Memory B cell (primary cell): ENCODE data around the gene POLN.

Experiments
- ATAC-seq: fragments of 150-1000 bp; cut with Tn5 transposase; 2 replicates; pipeline ENCODE4 v1.10.0; 2021; ENCODE audit warnings: low read depth, mild to moderate bottlenecking, moderate library complexity
- DNase-seq, 2 donors: peaks; one replicate each; pipeline ENCODE4 v3.0.0; 2022; ENCODE audit warnings: low spot score in 2 of 2
- H3K27ac Mint-ChIP-seq: one replicate; pipeline ENCODE4 v1.8.0; 2022; ENCODE audit warnings: mild to moderate bottlenecking, moderate library complexity, mixed read lengths
- H3K27me3 Mint-ChIP-seq: one replicate; pipeline ENCODE4 v1.8.0; 2022; ENCODE audit warnings: mixed read lengths
- H3K36me3 Mint-ChIP-seq: one replicate; pipeline ENCODE4 v1.8.0; 2022; ENCODE audit warnings: mild to moderate bottlenecking, mixed read lengths
- H3K4me1 Mint-ChIP-seq: one replicate; pipeline ENCODE4 v1.8.0; 2022; ENCODE audit warnings: mixed read lengths
- H3K4me3 Mint-ChIP-seq: one replicate; pipeline ENCODE4 v1.8.0; 2022; ENCODE audit warnings: mild to moderate bottlenecking, moderate library complexity, mixed read lengths
- H3K9me3 Mint-ChIP-seq: one replicate; pipeline ENCODE4 v1.8.0; 2022; ENCODE audit warnings: mixed read lengths

POLN gene

DNA sequence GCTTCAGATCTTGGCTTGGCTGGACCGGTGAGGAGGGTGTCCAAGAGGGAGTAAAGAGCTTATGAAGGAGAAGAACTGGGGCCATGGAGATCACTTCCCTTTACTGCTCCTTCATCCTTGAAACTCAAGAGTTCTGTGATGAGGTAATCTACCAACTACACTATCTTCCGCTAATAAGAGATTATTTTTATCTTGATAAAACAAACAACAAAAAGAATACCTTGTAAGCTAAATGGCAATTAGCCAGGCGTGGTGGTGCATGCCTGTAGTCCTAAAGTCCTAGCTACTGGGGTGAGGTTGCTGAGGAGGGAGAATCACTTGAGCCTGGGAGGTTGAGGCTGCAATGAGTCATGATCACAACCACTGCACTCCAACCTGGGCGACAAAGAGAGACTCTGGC lies 47.4 kb downstream of the POLN start:
- H3K27me3 Mint-ChIP-seq = no peaks in the 10 kb centered on the region
- H3K9me3 Mint-ChIP-seq = no peaks in the 10 kb centered on the region
- DNase-seq = no peak
- no peak for ATAC-seq
- peaks cover 4% of the 10 kb centered on the region for H3K36me3 Mint-ChIP-seq
- no peaks in the 10 kb centered on the region for H3K4me1 Mint-ChIP-seq
- no peak overlapping the region for H3K4me3 Mint-ChIP-seq
- H3K27ac Mint-ChIP-seq = no peak overlapping the region

DNA sequence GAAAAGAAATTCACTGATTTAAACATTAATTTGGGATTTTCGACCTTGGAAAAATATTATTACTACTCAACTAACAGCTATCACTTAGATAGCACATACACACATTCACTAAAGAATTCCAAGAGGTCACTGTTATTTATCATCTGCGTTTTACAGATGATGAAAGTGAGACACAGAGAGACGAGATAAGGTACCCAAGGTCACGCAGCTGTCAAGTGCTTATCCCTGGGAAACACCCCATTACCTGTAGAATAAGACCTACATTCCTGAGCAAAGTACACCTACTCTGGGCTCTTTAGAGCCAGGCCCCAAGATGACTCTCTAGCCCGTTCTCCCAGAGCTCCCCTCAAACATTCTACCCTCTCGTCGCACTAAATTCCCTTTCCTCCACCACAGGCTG lies 48.6 kb downstream of the POLN start:
- H3K4me3 Mint-ChIP-seq = no peak overlapping the region
- H3K36me3 Mint-ChIP-seq = peaks cover 4% of the 10 kb centered on the region
- no peaks in the 10 kb centered on the region for H3K4me1 Mint-ChIP-seq
- peaks cover 3% of the 10 kb centered on the region for H3K9me3 Mint-ChIP-seq
- ATAC-seq (no peak), DNase-seq (no peak)
- no peak overlapping the region for H3K27ac Mint-ChIP-seq
- H3K27me3 Mint-ChIP-seq = no peaks in the 10 kb centered on the region

DNA sequence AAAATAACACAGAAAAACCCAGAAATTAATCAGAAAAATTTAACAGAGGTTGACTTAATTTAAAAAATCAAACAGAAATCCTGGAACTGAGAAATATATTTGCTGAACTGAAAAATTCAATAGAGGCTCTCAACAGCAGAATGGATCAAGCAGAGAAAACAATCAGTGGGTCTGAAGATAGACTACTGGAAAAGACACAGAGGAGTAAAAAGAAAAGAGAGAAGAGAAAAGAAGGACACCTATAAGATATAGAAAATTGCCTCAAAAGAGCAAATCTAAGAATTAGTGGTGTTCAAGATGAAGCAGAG lies 55.1 kb downstream of the POLN start:
- peaks cover 16% of the 10 kb centered on the region for H3K9me3 Mint-ChIP-seq

DNA sequence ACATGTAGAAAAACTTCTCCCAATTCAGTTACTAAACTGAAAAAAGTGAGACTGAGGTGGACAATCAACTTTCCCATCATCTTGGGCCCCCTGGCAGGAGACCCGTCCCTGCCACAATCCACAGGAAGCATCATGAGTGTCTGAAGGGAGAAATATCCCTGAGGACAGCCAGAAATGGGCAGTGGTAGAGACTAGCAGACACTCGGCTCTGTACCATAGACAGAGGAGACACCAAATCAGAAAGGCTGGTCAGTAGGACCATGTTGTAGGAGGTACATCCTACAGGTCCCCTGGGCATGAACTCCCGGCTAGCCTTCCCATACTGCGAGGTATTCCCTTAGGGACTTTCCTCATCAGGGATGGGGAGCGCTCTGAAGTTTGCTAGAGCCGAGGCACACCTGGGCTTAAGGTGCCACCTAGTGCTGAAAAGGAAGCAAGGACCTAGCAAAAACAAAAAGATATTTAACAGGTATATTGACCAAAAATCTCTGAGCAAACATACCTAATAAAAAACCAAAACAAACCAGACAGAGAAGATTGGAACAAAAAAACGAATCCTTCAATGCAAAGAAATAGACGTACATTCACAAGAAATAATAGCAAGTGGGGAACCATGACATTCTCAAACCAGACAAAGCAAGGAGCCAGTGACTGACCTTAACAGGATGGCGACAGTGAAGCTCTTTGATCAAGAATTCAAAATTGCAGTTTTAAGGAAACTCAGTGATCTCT lies 55.6 kb downstream of the POLN start:
- Mint-ChIP-seq H3K4me1 (no peaks in the 10 kb centered on the region), H3K27ac (no peak overlapping the region), H3K4me3 (no peak overlapping the region), H3K36me3 (peaks cover 19% of the 10 kb centered on the region), H3K27me3 (no peaks in the 10 kb centered on the region), H3K9me3 (peaks cover 16% of the 10 kb centered on the region)
- ATAC-seq (no peak), DNase-seq (no peak)

More for the DNA sequence above, 55.1 kb downstream of the POLN start:
- H3K4me3 Mint-ChIP-seq = no peak overlapping the region
- no peak for DNase-seq
- ATAC-seq = no peak
- no peak overlapping the region for H3K27ac Mint-ChIP-seq
- H3K36me3 Mint-ChIP-seq = peaks cover 17% of the 10 kb centered on the region
- no peaks in the 10 kb centered on the region for H3K4me1 Mint-ChIP-seq
- no peaks in the 10 kb centered on the region for H3K27me3 Mint-ChIP-seq

DNA sequence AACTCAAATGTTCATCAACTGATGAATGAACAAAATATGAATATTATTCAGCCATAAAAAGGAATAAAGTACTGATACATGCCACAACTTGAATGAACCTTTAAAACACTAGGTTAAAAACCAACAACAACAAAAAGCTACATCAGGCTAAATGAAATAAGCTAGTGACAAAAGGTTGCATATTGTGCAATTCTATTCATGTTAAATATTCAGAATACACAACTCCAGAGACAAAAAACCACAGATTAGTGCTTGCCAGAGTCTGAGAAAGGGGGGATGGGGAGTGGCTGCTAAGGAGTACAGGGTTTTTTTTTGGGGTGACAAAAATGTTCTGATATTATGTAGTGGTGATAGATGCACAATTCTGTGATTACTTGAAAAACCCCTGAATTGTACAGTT lies 58.5 kb downstream of the POLN start:
- Mint-ChIP-seq H3K27ac (no peak overlapping the region), H3K36me3 (peaks cover 19% of the 10 kb centered on the region), H3K4me1 (no peaks in the 10 kb centered on the region), H3K9me3 (peaks cover 13% of the 10 kb centered on the region), H3K27me3 (no peaks in the 10 kb centered on the region), H3K4me3 (no peak overlapping the region)
- no peak for ATAC-seq
- DNase-seq = no peak

DNA sequence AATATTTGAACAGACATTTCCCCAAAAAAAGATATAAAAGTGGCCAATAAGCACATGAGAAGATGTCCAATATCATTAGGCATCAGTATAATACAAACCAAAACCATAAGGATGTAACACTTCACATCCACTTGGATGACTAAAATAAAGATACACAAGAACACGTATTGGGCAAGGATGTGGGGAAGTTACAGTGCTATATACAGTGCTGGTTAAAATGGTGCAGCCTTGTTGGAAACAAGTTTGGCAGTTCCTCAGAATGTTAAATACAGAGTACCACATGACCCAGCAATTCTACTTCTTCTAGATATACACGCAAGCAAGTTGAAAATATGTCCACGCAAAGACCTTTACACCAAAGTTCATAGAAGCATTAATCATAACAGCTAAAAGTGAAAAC lies 58.9 kb downstream of the POLN start:
- Mint-ChIP-seq H3K4me3 (no peak overlapping the region), H3K36me3 (peaks cover 19% of the 10 kb centered on the region), H3K4me1 (no peaks in the 10 kb centered on the region), H3K27me3 (no peaks in the 10 kb centered on the region), H3K9me3 (peaks cover 13% of the 10 kb centered on the region), H3K27ac (no peak overlapping the region)
- DNase-seq (no peak), ATAC-seq (no peak)

DNA sequence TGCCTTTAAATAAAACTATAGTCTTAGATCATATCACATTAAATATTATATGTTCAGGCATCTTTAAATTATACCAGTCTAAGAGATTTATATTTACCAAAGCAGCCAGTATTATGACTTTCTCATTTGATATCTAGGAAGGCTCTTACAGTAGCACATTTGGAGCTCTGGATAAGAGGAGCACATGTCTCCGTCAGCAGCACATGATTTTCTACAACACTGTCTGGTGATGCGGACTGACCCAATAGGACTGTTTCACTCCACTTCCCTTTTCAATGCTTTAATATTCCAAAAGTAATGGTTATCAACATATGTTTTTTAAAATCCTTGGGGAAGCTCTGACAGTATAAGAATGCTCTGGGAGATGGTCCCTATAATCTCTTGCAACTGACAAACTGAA lies 61.5 kb downstream of the POLN start:
- Mint-ChIP-seq H3K4me1 (no peaks in the 10 kb centered on the region), H3K27ac (no peak overlapping the region)
- no peak for ATAC-seq

DNA sequence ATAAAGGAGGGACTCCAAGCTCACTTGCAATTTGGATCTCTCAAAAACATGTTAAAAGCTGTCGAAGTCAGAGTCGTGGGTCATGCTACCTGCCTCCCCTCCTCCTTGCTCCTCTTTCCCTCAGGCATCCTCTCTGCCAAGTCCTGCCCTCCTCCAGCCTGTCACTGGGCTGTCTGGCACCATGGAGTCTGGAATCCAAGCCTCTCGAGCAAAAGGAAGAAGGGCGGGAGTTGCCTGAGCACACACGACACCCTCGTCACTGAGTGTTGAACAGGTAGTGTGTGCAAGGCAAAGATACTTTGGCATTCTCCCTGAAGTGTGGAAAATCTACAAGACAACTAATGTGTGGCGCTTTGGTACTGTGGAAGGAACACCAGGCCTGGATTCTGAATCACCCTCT lies 62.2 kb downstream of the POLN start:
- H3K27ac Mint-ChIP-seq = no peak overlapping the region
- no peaks in the 10 kb centered on the region for H3K4me1 Mint-ChIP-seq
- no peak overlapping the region for H3K4me3 Mint-ChIP-seq
- H3K36me3 Mint-ChIP-seq = peaks cover 11% of the 10 kb centered on the region
- ATAC-seq (no peak), DNase-seq (no peak)
- peaks cover 5% of the 10 kb centered on the region for H3K9me3 Mint-ChIP-seq
- no peaks in the 10 kb centered on the region for H3K27me3 Mint-ChIP-seq

More for the DNA sequence above, 61.5 kb downstream of the POLN start:
- Mint-ChIP-seq H3K36me3 (peaks cover 11% of the 10 kb centered on the region), H3K27me3 (no peaks in the 10 kb centered on the region), H3K9me3 (peaks cover 6% of the 10 kb centered on the region), H3K4me3 (no peak overlapping the region)
- DNase-seq = no peak

DNA sequence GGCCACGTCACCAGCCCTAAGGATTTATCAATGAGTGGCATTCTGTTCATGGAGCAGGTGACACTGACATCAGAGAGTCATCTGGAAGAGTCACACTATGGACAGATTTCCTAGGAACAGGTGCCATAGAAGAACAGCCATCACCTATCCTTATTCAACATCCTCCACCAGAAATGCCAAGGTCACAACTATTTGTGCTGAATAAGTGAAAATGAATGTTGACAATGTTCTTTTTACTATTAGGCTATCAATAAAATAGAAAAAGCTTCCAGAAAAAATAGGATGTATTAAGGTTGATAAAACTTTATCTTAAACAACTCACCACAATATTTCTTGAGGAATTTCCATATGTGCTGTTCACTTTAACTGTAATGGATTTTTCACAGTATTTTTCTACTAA lies 62.9 kb downstream of the POLN start:
- H3K36me3 Mint-ChIP-seq = peaks cover 11% of the 10 kb centered on the region
- H3K27me3 Mint-ChIP-seq = no peaks in the 10 kb centered on the region
- no peak for ATAC-seq
- no peaks in the 10 kb centered on the region for H3K4me1 Mint-ChIP-seq
- no peak overlapping the region for H3K27ac Mint-ChIP-seq
- peaks cover 5% of the 10 kb centered on the region for H3K9me3 Mint-ChIP-seq
- DNase-seq = no peak
- H3K4me3 Mint-ChIP-seq = no peak overlapping the region

DNA sequence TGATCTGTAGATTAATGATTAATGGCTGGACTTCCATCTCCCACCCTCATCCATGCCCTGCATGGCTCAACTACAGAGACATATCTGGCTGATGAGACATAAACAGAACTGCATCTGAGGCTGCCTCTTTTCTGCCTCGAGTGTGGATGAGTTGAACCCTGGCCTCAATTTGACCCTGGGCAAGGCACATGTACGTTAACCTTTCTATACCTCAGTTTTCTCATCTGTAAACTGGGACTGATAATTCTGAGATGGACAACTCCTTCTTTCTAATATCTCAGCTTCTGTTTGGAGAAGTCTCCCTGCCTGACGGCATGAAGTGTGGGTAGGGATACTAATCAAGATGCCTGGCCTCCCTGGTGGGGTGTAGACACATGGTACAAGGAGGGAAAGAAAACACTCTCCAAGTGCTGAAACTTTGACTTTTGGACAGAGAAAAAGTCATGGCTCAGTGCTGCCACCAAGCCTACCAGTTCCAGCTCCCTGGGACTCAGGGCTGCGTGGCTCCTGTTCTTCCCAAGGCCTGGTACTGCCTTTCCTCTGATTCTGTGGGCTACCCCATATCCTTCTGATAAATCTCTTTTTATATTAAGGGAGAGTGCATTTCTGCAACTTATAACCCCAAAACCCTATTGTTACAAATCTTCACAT lies 64.4 kb downstream of the POLN start:
- DNase-seq (no peak), ATAC-seq (no peak)
- Mint-ChIP-seq H3K27me3 (no peaks in the 10 kb centered on the region), H3K9me3 (peaks cover 4% of the 10 kb centered on the region), H3K36me3 (peaks cover 11% of the 10 kb centered on the region), H3K4me1 (no peaks in the 10 kb centered on the region), H3K4me3 (no peak overlapping the region), H3K27ac (no peak overlapping the region)

DNA sequence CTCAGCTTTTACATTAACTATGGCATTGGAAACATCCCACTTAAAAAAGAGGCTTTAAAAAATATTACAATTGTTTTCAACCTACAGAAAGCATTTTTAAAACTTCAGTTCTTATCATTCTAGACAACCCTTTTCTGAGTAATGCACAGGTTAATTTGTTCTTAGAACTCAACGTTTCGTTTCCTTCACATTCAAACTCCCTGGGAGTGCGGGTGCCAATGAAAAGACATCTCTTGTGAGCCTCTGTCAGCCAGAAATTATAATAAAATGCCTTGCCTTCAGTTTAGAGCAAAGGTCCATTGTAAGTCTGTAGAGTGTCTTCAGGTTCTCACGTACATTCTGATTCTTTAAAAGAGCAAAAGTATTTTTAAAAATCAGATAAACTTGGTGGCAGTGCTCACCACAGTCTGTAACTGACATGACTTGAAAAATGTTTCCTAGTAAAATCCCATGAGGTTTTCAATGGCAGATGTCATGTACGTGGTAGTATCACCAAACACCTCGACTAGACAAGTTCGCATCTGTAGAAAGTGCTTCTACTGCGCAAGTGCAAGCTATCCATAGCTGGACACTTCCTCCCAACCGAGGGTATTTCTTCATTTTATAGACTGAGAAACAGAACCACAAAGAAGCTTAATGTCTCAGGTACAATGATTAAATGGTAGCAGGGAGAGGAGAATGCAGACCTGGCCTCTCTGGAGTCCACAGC lies 65.8 kb downstream of the POLN start:
- ATAC-seq = no peak
- DNase-seq = no peak
- H3K27ac Mint-ChIP-seq = no peak overlapping the region
- H3K4me3 Mint-ChIP-seq = no peak overlapping the region
- peaks cover 3% of the 10 kb centered on the region for H3K4me1 Mint-ChIP-seq
- H3K27me3 Mint-ChIP-seq = no peaks in the 10 kb centered on the region
- peaks cover 2% of the 10 kb centered on the region for H3K36me3 Mint-ChIP-seq
- no peaks in the 10 kb centered on the region for H3K9me3 Mint-ChIP-seq

DNA sequence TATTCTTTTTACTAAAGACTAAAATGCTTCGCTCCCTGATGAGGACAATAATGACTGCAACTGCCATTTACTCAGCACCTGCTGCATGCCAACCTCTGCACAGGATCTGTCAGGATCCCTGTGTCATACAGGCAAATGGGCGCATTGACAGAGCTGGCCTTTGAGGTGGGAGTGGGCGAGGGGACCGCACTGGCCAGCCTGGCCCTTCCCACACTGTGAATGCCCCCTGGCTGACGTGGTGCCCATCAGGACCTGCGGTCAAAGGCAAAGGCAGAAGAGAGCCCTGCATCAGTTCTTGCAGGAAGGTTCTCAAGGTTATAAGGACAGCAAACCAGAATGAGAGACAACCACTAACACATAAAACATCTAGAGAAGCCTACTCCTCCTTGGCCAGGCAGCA lies 67.9 kb downstream of the POLN start:
- ATAC-seq (no peak), DNase-seq (no peak)
- no peak overlapping the region for H3K4me3 Mint-ChIP-seq
- peaks cover 2% of the 10 kb centered on the region for H3K36me3 Mint-ChIP-seq
- H3K4me1 Mint-ChIP-seq = peaks cover 3% of the 10 kb centered on the region
- no peak overlapping the region for H3K27ac Mint-ChIP-seq
- H3K9me3 Mint-ChIP-seq = no peaks in the 10 kb centered on the region
- H3K27me3 Mint-ChIP-seq = no peaks in the 10 kb centered on the region

DNA sequence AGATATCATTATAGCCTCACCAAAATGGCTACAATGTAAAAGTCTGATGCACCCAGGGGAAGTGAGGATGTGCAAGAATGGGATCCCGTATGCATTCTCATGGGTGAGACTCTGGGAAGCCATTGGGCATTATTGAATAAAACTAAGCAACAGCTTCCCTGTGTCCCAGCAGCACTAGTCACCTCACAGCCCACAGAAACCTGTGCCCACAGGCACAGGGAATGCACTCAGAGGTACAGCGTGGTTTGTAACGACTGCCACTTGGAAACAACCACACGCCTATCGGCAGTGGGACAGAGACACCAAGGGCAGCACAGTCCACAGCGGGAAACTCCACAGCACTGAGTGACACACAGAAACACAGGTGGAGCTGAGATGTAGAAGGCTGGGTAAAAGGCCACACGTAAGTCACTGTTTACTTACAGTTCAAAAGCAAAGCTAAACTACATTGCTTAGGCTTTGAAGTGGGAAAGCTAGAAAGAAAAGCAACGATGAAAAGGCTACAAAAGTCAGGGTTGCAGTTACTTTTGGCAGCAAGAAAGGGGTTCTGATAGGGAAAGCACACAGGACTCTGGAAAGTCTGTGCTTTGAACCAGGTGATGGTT lies 69.2 kb downstream of the POLN start:
- Mint-ChIP-seq H3K9me3 (no peaks in the 10 kb centered on the region), H3K36me3 (peaks cover 2% of the 10 kb centered on the region), H3K27me3 (no peaks in the 10 kb centered on the region), H3K27ac (peak overlapping the region; percentile 11), H3K4me3 (peak overlapping the region; percentile 1), H3K4me1 (peaks cover 3% of the 10 kb centered on the region)
- ATAC-seq (no peak), DNase-seq (no peak)

DNA sequence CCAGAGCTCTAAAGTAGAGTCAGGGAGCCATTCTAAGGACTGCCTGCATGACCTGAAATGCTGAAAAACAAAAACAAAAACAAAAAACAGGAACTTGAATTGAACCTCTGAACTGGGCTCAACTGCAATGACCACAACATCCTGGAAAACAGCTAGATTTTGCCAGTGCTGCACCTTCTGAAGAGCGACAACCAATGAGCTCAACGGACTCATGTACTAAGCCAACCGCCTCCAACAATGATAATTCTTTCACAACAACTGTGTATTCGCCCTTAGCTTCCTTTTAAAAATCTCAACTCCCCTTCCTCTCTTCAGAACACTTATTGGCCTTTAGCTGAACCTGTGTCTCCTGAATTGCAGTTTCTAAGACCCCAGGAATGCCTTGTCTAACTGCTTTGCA lies 69.8 kb downstream of the POLN start:
- Mint-ChIP-seq H3K27ac (peak overlapping the region; percentile 11), H3K9me3 (no peaks in the 10 kb centered on the region), H3K27me3 (no peaks in the 10 kb centered on the region), H3K4me1 (peaks cover 3% of the 10 kb centered on the region), H3K4me3 (peak overlapping the region; percentile 1), H3K36me3 (peaks cover 2% of the 10 kb centered on the region)
- no peak for DNase-seq
- peak; percentile 71 for ATAC-seq
